A673 (cell line): ENCODE measurements around the gene ADAMTS14.

ENCODE experiments used
- CTCF ChIP-seq: fragments of 300-800, 200-600 bp; sonication (generic); conservative IDR thresholded peaks from 2 replicates; pipeline ENCODE4 v1.5.1; 2017; ENCODE audit warnings: low read depth, mild to moderate bottlenecking, antibody characterized with exemption, low read length, moderate library complexity, mixed read lengths
- EZH2 ChIP-seq: fragments of 200-600 bp; sonication (generic); IDR thresholded peaks from 2 replicates; pipeline ENCODE4 v1.6.1; 2017; ENCODE audit warnings: borderline replicate concordance, low read depth, mild to moderate bottlenecking, mixed read lengths, antibody characterized with exemption, low read length; ENCODE audit not compliant: poor library complexity, severe bottlenecking

- no peak for TF ChIP-seq CTCF
- TF ChIP-seq EZH2 = no peak
These were observed 97.7 kb downstream of the ADAMTS14 start for GRCh38 chr10:70770001-70770400.
